ENCODE measurements around the gene C11orf21. TPM values are rescaled to one million over a fixed set of nuclear protein-coding genes. Genes with fewer than 3 reads are reported as not detected.

C11orf21 gene
- polyA plus RNA-seq, 1 of the 3 experiments (the other 2 are of a cell fraction), result 0.03 TPM

DNA sequence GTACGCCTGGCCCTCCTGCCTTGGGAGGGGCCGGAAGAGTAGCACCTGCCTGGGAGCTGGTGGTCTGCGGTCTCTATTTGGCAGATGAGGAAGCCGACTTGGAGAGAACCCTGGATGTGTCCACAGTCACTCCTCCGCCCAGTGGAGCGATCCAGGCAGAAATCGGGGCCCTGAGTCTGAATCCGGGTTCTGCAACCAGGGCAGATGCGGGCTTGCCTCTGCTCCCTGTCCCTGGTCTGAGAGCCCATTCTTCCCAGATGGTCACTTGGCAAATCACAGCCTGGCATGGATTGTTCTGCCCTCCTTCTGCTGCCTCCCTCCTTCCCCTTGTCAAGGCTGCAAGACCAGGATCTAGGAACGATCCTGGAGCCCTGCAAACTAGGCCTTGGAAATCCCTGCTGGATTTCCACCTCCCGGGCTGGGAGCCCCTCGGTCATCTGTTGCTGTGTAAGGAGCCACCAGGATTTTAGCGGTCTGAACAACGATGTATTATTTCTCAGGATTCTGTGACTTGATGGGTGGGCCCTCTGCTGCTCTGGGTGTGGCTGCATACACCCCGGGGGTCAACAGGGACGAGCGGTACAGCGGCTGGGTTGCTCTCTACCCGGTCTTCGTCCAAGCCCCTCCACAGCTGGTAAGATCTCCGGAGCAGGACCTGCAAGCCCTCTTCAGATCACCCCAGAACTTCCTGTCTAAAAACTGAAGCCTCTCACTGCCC is 29.3 kb downstream of the C11orf21 start:
- 50% methylated on average over 1 of the region's 21 CpGs for WGBS (ENCODE audit: low lambda C conversion rate)
- TF ChIP-seq GATA2 (CRISPR knock-in tag; IDR thresholded peaks at IDR 0.05), result no peak
- TF ChIP-seq, protein P1, sequence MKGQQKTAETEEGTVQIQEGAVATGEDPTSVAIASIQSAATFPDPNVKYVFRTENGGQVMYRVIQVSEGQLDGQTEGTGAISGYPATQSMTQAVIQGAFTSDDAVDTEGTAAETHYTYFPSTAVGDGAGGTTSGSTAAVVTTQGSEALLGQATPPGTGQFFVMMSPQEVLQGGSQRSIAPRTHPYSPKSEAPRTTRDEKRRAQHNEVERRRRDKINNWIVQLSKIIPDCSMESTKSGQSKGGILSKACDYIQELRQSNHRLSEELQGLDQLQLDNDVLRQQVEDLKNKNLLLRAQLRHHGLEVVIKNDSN (IDR thresholded peaks at IDR 0.05; ENCODE audit: borderline replicate concordance, low read depth), result no peak
- TF ChIP-seq, protein P2, sequence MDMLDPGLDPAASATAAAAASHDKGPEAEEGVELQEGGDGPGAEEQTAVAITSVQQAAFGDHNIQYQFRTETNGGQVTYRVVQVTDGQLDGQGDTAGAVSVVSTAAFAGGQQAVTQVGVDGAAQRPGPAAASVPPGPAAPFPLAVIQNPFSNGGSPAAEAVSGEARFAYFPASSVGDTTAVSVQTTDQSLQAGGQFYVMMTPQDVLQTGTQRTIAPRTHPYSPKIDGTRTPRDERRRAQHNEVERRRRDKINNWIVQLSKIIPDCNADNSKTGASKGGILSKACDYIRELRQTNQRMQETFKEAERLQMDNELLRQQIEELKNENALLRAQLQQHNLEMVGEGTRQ (IDR thresholded peaks at IDR 0.05; ENCODE audit: borderline replicate concordance, low read depth, low read length), result no peak
- TF ChIP-seq POLR2AphosphoS5 (IDR thresholded peaks at IDR 0.05; ENCODE audit: low read depth, low read length), result no peak
- TF ChIP-seq FOSL2 (IDR thresholded peaks at IDR 0.05; ENCODE audit: borderline replicate concordance, low read depth), result no peak
- TF ChIP-seq TAF1 (IDR thresholded peaks at IDR 0.05; ENCODE audit: borderline replicate concordance, low read depth, low read length), result no peak
- TF ChIP-seq REST (IDR thresholded peaks at IDR 0.05; ENCODE audit: low read depth, low read length), result no peak
- TF ChIP-seq IRF3 (IDR thresholded peaks at IDR 0.05; ENCODE audit: low read depth, low read length), result no peak
- no peak for TF ChIP-seq MEF2A (IDR thresholded peaks at IDR 0.05; ENCODE audit: borderline replicate concordance, low read depth)
- no peak for TF ChIP-seq RXRA (IDR thresholded peaks at IDR 0.05; ENCODE audit: borderline replicate concordance, low read depth)
- H3K27ac ChIP-seq (ENCODE audit: low read depth in 2 of 2, low read length in 1 of 2), result no peak overlapping the region
- H3K9me2 ChIP-seq, result no peaks in the 10 kb centered on the region
- H3K27me3 ChIP-seq (ENCODE audit: insufficient read depth), result peaks cover 29% of the 10 kb centered on the region
- H3K9me3 ChIP-seq, result no peaks in the 10 kb centered on the region
- DNase-seq, result no peak
- ChIA-PET POLR2A (no interaction called here), CTCF (interaction anchor here (1.4 kb wide), 2 partner anchors 148 to 259 kb away, joined by 3 read pairs; no protein-coding TSS in a partner anchor)
- no peaks in the 10 kb centered on the region for H3F3A ChIP-seq (replicated peaks; ENCODE audit: insufficient read depth)
- H3K4me2 ChIP-seq, result no peak overlapping the region
- H3K4me3 ChIP-seq (ENCODE audit: low read depth in 2 of 2, low read length in 1 of 2), result no peak overlapping the region
- no peak overlapping the region for H2AFZ ChIP-seq (ENCODE audit: low read depth)
- no peaks in the 10 kb centered on the region for H4K20me1 ChIP-seq (ENCODE audit: insufficient read depth)
- no peaks in the 10 kb centered on the region for H3K79me2 ChIP-seq (ENCODE audit: insufficient read depth)
- H3K36me3 ChIP-seq (replicated peaks in 1 of 2; ENCODE audit: control insufficient read depth in 1 of 2, insufficient read depth in 2 of 2, low read length in 1 of 2), result no peaks in the 10 kb centered on the region
- no peak overlapping the region for H3K9ac ChIP-seq
- H3K4me1 ChIP-seq (ENCODE audit: control insufficient read depth in 1 of 2, insufficient read depth in 2 of 2, low read depth in 1 of 2, low read length in 1 of 2), result no peaks in the 10 kb centered on the region
